Trophoblast cell (in vitro differentiated cells and primary cell): ENCODE measurements around the gene SOX6.
"Not testable (repeated sequence)": the region's sequence is repeated elsewhere in the genome, so short reads cannot be mapped to it uniquely, and the experiment has no call there.

Experiments used
- DNase-seq, 2 donors: peaks; one replicate each; pipeline ENCODE4 v3.0.0-alpha.2; 2016
- H2AFZ ChIP-seq: 2 replicates; pipeline ENCODE4 v1.6.1; 2013; ENCODE audit warnings: low read length, moderate library complexity, mild to moderate bottlenecking; ENCODE audit not compliant: insufficient read depth, poor library complexity
- H2AK5ac ChIP-seq: 2 replicates; pipeline ENCODE4 v1.6.1; 2013; ENCODE audit warnings: mild to moderate bottlenecking, low read length
- H2BK120ac ChIP-seq: 2 replicates; pipeline ENCODE4 v1.6.1; 2013; ENCODE audit warnings: low read length, mild to moderate bottlenecking, moderate library complexity; ENCODE audit not compliant: insufficient read depth, poor library complexity
- H2BK12ac ChIP-seq: 2 replicates; pipeline ENCODE4 v1.6.1; 2013; ENCODE audit warnings: mild to moderate bottlenecking, low read length, moderate library complexity
- H2BK5ac ChIP-seq: 2 replicates; pipeline ENCODE4 v1.6.1; 2013; ENCODE audit warnings: low read length, low read depth, moderate library complexity, mild to moderate bottlenecking; ENCODE audit not compliant: poor library complexity
- H3K14ac ChIP-seq: 2 replicates; pipeline ENCODE4 v1.6.1; 2013; ENCODE audit warnings: mild to moderate bottlenecking, low read length
- H3K18ac ChIP-seq: 2 replicates; pipeline ENCODE4 v1.6.1; 2013; ENCODE audit warnings: mild to moderate bottlenecking, low read length
- H3K23ac ChIP-seq: 2 replicates; pipeline ENCODE4 v1.6.1; 2013; ENCODE audit warnings: low read length
- H3K27ac ChIP-seq: 2 replicates; pipeline ENCODE4 v1.5.1; 2013; ENCODE audit warnings: low read depth, mild to moderate bottlenecking, inconsistent platforms, low read length, moderate library complexity
- H3K27me3 ChIP-seq: 2 replicates; pipeline ENCODE4 v1.6.1; 2013; ENCODE audit warnings: inconsistent platforms, mild to moderate bottlenecking, low read length, moderate library complexity; ENCODE audit not compliant: insufficient read depth
- H3K36me3 ChIP-seq, 2 experiments: 1 replicate in 1 of 2; 2 replicates in 1 of 2; pipeline ENCODE4 v1.6.1; 2013; ENCODE audit warnings: low read length in 2 of 2, mild to moderate bottlenecking in 2 of 2, moderate library complexity in 1 of 2; ENCODE audit not compliant: insufficient read depth in 2 of 2, control insufficient read depth in 1 of 2
- H3K4ac ChIP-seq: 2 replicates; pipeline ENCODE4 v1.6.1; 2013; ENCODE audit warnings: low read depth, mild to moderate bottlenecking, low read length, moderate library complexity
- H3K4me1 ChIP-seq, 2 experiments: 1 replicate in 1 of 2; 2 replicates in 1 of 2; pipeline ENCODE4 v1.6.1; 2013; ENCODE audit warnings: low read length in 2 of 2, mild to moderate bottlenecking in 2 of 2, moderate library complexity in 1 of 2; ENCODE audit not compliant: insufficient read depth in 2 of 2, control insufficient read depth in 1 of 2
- H3K4me2 ChIP-seq: 2 replicates; pipeline ENCODE4 v1.6.1; 2013; ENCODE audit warnings: inconsistent platforms, mild to moderate bottlenecking, low read length, moderate library complexity
- H3K4me3 ChIP-seq: 2 replicates; pipeline ENCODE4 v1.5.1; 2013; ENCODE audit warnings: mild to moderate bottlenecking, low read depth, low read length, inconsistent platforms
- H3K79me1 ChIP-seq: one replicate; pipeline ENCODE4 v1.6.1; 2013; ENCODE audit warnings: low read length
- H3K79me2 ChIP-seq: 2 replicates; pipeline ENCODE4 v1.6.1; 2013; ENCODE audit warnings: low read length, mild to moderate bottlenecking; ENCODE audit not compliant: control insufficient read depth, insufficient read depth, poor library complexity
- H3K9ac ChIP-seq: 2 replicates; pipeline ENCODE4 v1.6.1; 2013; ENCODE audit warnings: mild to moderate bottlenecking, low read length
- H3K9me3 ChIP-seq: 2 replicates; pipeline ENCODE4 v1.6.1; 2013; ENCODE audit warnings: low read depth, mild to moderate bottlenecking, control low read depth, inconsistent platforms, low read length; ENCODE audit not compliant: insufficient read depth
- H4K12ac ChIP-seq: 2 replicates; pipeline ENCODE4 v1.6.1; 2013; ENCODE audit warnings: low read depth, mild to moderate bottlenecking, low read length, moderate library complexity
- H4K8ac ChIP-seq: 2 replicates; pipeline ENCODE4 v1.6.1; 2013; ENCODE audit warnings: low read depth, mild to moderate bottlenecking, low read length, moderate library complexity
- H4K91ac ChIP-seq: one replicate; pipeline ENCODE4 v1.6.1; 2013; ENCODE audit warnings: low read depth, mild to moderate bottlenecking, low read length, moderate library complexity
- WGBS: extraction: QIAGEN DNeasy Blood & Tissue Kit; methylation state at CpG from one replicate; pipeline ENCODE4 v1.1.7; 2013; ENCODE audit warnings: missing lambda C conversion rate; ENCODE audit not compliant: insufficient read length, insufficient coverage; ENCODE audit errors: extremely low coverage; 5-methylcytosine and 5-hydroxymethylcytosine counted together

The SOX6 gene

GRCh38 chr11:15927196-15927863 lies 429.0 kb downstream of the SOX6 start:
- Histone ChIP-seq H3K9ac (no peak overlapping the region), H3K23ac (no peak overlapping the region), H3K27ac (no peak overlapping the region), H3K79me2 (no peaks in the 10 kb centered on the region), H3K4me1 (peaks cover 0 to 3% of the 10 kb centered on the region in 2 experiments), H4K12ac (no peak overlapping the region), H3K4me2 (no peak overlapping the region), H3K36me3 (no peaks in the 10 kb centered on the region), H2BK12ac (no peak overlapping the region), H3K27me3 (no peaks in the 10 kb centered on the region), H3K4ac (no peak overlapping the region), H4K8ac (no peak overlapping the region), H2BK5ac (no peak overlapping the region), H3K9me3 (no peaks in the 10 kb centered on the region), H3K14ac (no peak overlapping the region), H3K18ac (no peak overlapping the region), H3K79me1 (no peaks in the 10 kb centered on the region), H3K4me3 (no peak overlapping the region), H2BK120ac (no peak overlapping the region), H2AFZ (no peak overlapping the region), H4K91ac (no peak overlapping the region), H2AK5ac (no peak overlapping the region)
- WGBS: no CpG with 5 or more reads among the region's 5 CpGs
- no peak for DNase-seq

- no CpG with 5 or more reads among the region's 2 CpGs for WGBS
- no peak overlapping the region for H2BK5ac ChIP-seq
- no peak for DNase-seq
- no peak overlapping the region for H2BK12ac ChIP-seq
- no peak overlapping the region for H4K91ac ChIP-seq
- no peak overlapping the region for H3K14ac ChIP-seq
- no peak overlapping the region for H3K4me3 ChIP-seq
- no peaks in the 10 kb centered on the region for H3K36me3 ChIP-seq
- no peak overlapping the region for H4K12ac ChIP-seq
- no peak overlapping the region for H3K23ac ChIP-seq
- no peak overlapping the region for H3K27ac ChIP-seq
- no peak overlapping the region for H3K4me2 ChIP-seq
- no peak overlapping the region for H3K4ac ChIP-seq
- no peak overlapping the region for H3K18ac ChIP-seq
- H3K9ac ChIP-seq: no peak overlapping the region
- H2AFZ ChIP-seq: no peak overlapping the region
- H2AK5ac ChIP-seq: no peak overlapping the region
- peaks cover under 1% of the 10 kb centered on the region for H3K79me1 ChIP-seq
- H3K4me1 ChIP-seq: peaks cover 4 to 5% of the 10 kb centered on the region in 2 experiments
- H4K8ac ChIP-seq: no peak overlapping the region
- no peaks in the 10 kb centered on the region for H3K9me3 ChIP-seq
- H3K79me2 ChIP-seq: no peaks in the 10 kb centered on the region
- no peak overlapping the region for H2BK120ac ChIP-seq
- H3K27me3 ChIP-seq: no peaks in the 10 kb centered on the region
These were observed 430.3 kb downstream of the SOX6 start for GRCh38 chr11:15926071-15926470.

GRCh38 chr11:15923183-15923582 lies 433.2 kb downstream of the SOX6 start:
- Histone ChIP-seq H4K91ac (no peak overlapping the region), H2BK5ac (no peak overlapping the region), H2BK120ac (no peak overlapping the region), H3K4me3 (no peak overlapping the region), H3K14ac (no peak overlapping the region), H3K27me3 (no peaks in the 10 kb centered on the region), H4K8ac (no peak overlapping the region), H2AFZ (no peak overlapping the region), H3K4me1 (peaks cover 9 to 12% of the 10 kb centered on the region in 2 experiments), H3K4me2 (no peak overlapping the region), H3K4ac (no peak overlapping the region), H3K27ac (no peak overlapping the region), H3K23ac (no peak overlapping the region), H3K79me1 (peaks cover 4% of the 10 kb centered on the region), H3K9ac (no peak overlapping the region), H3K79me2 (no peaks in the 10 kb centered on the region), H4K12ac (no peak overlapping the region), H3K9me3 (no peaks in the 10 kb centered on the region), H3K36me3 (no peaks in the 10 kb centered on the region), H2AK5ac (no peak overlapping the region), H3K18ac (no peak overlapping the region), H2BK12ac (no peak overlapping the region)
- WGBS: no CpG with 5 or more reads among the region's 2 CpGs
- no peak for DNase-seq

- H3K79me1 ChIP-seq, H3K4ac ChIP-seq, H3K4me3 ChIP-seq, H3K27ac ChIP-seq, H3K23ac ChIP-seq, H4K12ac ChIP-seq, H2BK12ac ChIP-seq, H4K8ac ChIP-seq, H3K14ac ChIP-seq, H3K36me3 ChIP-seq, H3K9ac ChIP-seq, H3K27me3 ChIP-seq, H4K91ac ChIP-seq, H2AFZ ChIP-seq, DNase-seq, H2BK120ac ChIP-seq, H3K9me3 ChIP-seq, H3K18ac ChIP-seq, H2AK5ac ChIP-seq, H3K4me2 ChIP-seq, H2BK5ac ChIP-seq, H3K79me2 ChIP-seq: not testable (repeated sequence)
- peaks cover 9 to 12% of the 10 kb centered on the region in 2 experiments for H3K4me1 ChIP-seq
- no CpG with 5 or more reads among the region's 6 CpGs for WGBS
These were observed 433.6 kb downstream of the SOX6 start for GRCh38 chr11:15922745-15923144.
